Natural killer cell (primary cell): ENCODE measurements around the gene AUTS2. TPM values are rescaled to one million over a fixed set of nuclear protein-coding genes. Genes with fewer than 3 reads are reported as not detected.

Source experiments
- ATAC-seq, 3 donors: fragments of 150-1000 bp in 2 of 3; fragments of 200-7000 bp in 1 of 3; cut with Tn5 transposase; 1 replicate in 1 of 3; 2 replicates in 2 of 3; pipeline ENCODE4 v1.10.0; 2021; ENCODE audit warnings: mild to moderate bottlenecking in 2 of 3, moderate library complexity in 2 of 3
- DNase-seq, 2 donors: peaks; one replicate each; pipeline versions ENCODE4 v3.0.0 to v3.0.0-alpha.2; 2013 to 2021; ENCODE audit warnings: mixed read lengths in 1 of 2
- H3K27ac ChIP-seq: one replicate; pipeline ENCODE4 v1.5.1; 2013; ENCODE audit warnings: mild to moderate bottlenecking, low read length
- H3K27me3 ChIP-seq: one replicate; pipeline ENCODE4 v1.6.1; 2013; ENCODE audit warnings: low read length; ENCODE audit not compliant: control insufficient read depth, insufficient read depth
- H3K36me3 ChIP-seq: one replicate; pipeline ENCODE4 v1.6.1; 2013; ENCODE audit warnings: low read length; ENCODE audit not compliant: control insufficient read depth, insufficient read depth
- H3K4me1 ChIP-seq: one replicate; pipeline ENCODE4 v1.6.1; 2013; ENCODE audit warnings: low read length; ENCODE audit not compliant: control insufficient read depth, insufficient read depth
- H3K4me3 ChIP-seq: one replicate; pipeline ENCODE4 v1.5.1; 2013; ENCODE audit warnings: low read length
- H3K9me3 ChIP-seq: one replicate; pipeline ENCODE4 v1.6.1; 2013; ENCODE audit warnings: low read length; ENCODE audit not compliant: control insufficient read depth, insufficient read depth
- H3K27ac Mint-ChIP-seq, 2 donors: one replicate each; pipeline ENCODE4 v1.8.0; 2022; ENCODE audit warnings: mild to moderate bottlenecking in 2 of 2, mixed read lengths in 2 of 2, moderate library complexity in 1 of 2
- H3K27me3 Mint-ChIP-seq, 2 donors: one replicate each; pipeline ENCODE4 v1.8.0; 2022; ENCODE audit warnings: low read depth in 2 of 2, mixed read lengths in 2 of 2
- H3K36me3 Mint-ChIP-seq: one replicate; pipeline ENCODE4 v1.8.0; 2022; ENCODE audit warnings: mixed read lengths
- H3K4me1 Mint-ChIP-seq, 2 donors: one replicate each; pipeline ENCODE4 v1.8.0; 2022; ENCODE audit warnings: mixed read lengths in 2 of 2
- H3K4me3 Mint-ChIP-seq: one replicate; pipeline ENCODE4 v1.8.0; 2022; ENCODE audit warnings: mild to moderate bottlenecking, moderate library complexity, mixed read lengths
- H3K9me3 Mint-ChIP-seq, 2 donors: one replicate each; pipeline ENCODE4 v1.8.0; 2022; ENCODE audit warnings: mixed read lengths in 2 of 2
- CTCF ChIP-seq: fragments of 200-600 bp; IDR thresholded peaks from one replicate; pipeline ENCODE4 v1.8.0; 2022; ENCODE audit warnings: antibody characterized with exemption
- WGBS: methylation state at CpG from one replicate; pipeline ENCODE4 v1.1.7; 2013; ENCODE audit warnings: missing lambda C conversion rate; ENCODE audit not compliant: insufficient coverage; 5-methylcytosine and 5-hydroxymethylcytosine counted together
- intact Hi-C: fragments of 100-400 bp; cut with micrococcal nuclease; formaldehyde crosslinking; loops from one replicate; pipeline ENCODE4 v1.14.2; 2022
- total RNA-seq, 4 donors: library from RNA; stranded (reverse); fragments of 120-200 nt in 1 of 4; gene quantifications; one replicate each; pipeline versions ENCODE4 v1.2.3 to v1.2.4, GENCODE V29; 2013 to 2022

AUTS2 gene
- total RNA-seq, 3 donors from 2014 or later (not counting 1 experiment from before 2014, with no cell fraction given) = 147 to 197 (median 155) TPM

GRCh38 chr7:69903410-69903809 lies 305.1 kb downstream of the AUTS2 start:
- H3K9me3 Mint-ChIP-seq = no peaks in the 10 kb centered on the region
- H3K36me3 ChIP-seq = no peaks in the 10 kb centered on the region
- H3K9me3 ChIP-seq = no peaks in the 10 kb centered on the region
- no peaks in the 10 kb centered on the region for H3K36me3 Mint-ChIP-seq
- no peaks in the 10 kb centered on the region for H3K27me3 ChIP-seq
- H3K4me1 ChIP-seq = peaks cover 15% of the 10 kb centered on the region
- no peak for ATAC-seq
- peaks cover 24 to 38% of the 10 kb centered on the region in 2 donors for H3K4me1 Mint-ChIP-seq
- no peak overlapping the region for H3K27ac ChIP-seq
- DNase-seq = no peak
- H3K27ac Mint-ChIP-seq = no peak overlapping the region
- H3K4me3 Mint-ChIP-seq = no peak overlapping the region
- intact Hi-C loops = no loop called here
- H3K4me3 ChIP-seq = no peak overlapping the region
- no peak for TF ChIP-seq CTCF
- H3K27me3 Mint-ChIP-seq = no peaks in the 10 kb centered on the region

DNA sequence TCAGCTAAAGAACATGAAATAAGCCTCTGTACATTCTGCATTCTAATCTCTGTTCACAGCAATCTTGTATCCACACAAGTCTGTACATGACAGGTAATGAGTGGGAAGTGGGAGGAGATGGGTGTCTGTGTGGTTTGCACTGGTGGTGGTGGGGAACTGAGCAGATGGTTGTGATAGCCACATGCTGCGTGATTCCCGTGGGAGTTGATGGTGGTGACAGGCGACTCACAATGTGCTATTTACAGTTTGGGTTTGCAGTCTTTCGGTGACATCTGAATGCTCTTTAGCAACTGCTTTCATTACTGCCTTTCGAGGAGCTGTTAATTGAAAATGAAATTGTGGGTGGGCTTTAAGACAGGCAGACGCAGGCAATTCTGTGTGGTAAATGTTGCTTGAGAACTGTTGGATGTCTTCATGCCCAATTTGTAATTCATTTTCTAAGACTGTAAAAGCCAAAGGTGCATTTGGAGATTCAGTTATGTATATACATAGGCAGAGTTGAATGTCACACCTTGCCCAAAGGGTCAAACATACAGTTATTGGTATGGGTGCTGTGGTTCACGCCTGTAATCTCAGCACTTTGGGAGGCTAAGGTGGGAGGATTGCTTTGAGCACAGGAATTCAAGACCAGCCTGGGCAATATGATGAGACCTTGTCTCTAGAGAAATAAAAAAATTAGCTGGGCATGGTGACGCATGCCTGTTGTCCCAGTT lies 308.2 kb downstream of the AUTS2 start:
- TF ChIP-seq CTCF = no peak
- Histone ChIP-seq H3K9me3 (peaks cover 2% of the 10 kb centered on the region), H3K27ac (no peak overlapping the region), H3K4me1 (peaks cover 17% of the 10 kb centered on the region), H3K36me3 (no peaks in the 10 kb centered on the region), H3K4me3 (no peak overlapping the region), H3K27me3 (no peaks in the 10 kb centered on the region)
- H3K4me3 Mint-ChIP-seq = peak overlapping the region; percentile 59
- no peaks in the 10 kb centered on the region for H3K27me3 Mint-ChIP-seq
- intact Hi-C loops = no loop called here
- WGBS = 25% methylated on average over 8 of the region's 8 CpGs
- peak; percentile 47 to 77 (median 67) for ATAC-seq
- no peak for DNase-seq
- peak overlapping the region; percentile 7 to 77 for H3K27ac Mint-ChIP-seq
- no peaks in the 10 kb centered on the region for H3K9me3 Mint-ChIP-seq
- H3K4me1 Mint-ChIP-seq = peaks cover 27 to 42% of the 10 kb centered on the region in 2 donors
- H3K36me3 Mint-ChIP-seq = no peaks in the 10 kb centered on the region

- Histone ChIP-seq H3K27ac (no peak overlapping the region), H3K9me3 (peaks cover 6% of the 10 kb centered on the region), H3K36me3 (no peaks in the 10 kb centered on the region), H3K4me1 (peaks cover 17% of the 10 kb centered on the region), H3K27me3 (no peaks in the 10 kb centered on the region), H3K4me3 (no peak overlapping the region)
- no peak overlapping the region for H3K27ac Mint-ChIP-seq
- DNase-seq (no peak), ATAC-seq (no peak)
- no peaks in the 10 kb centered on the region for H3K9me3 Mint-ChIP-seq
- H3K27me3 Mint-ChIP-seq = no peaks in the 10 kb centered on the region
- peaks cover 27 to 42% of the 10 kb centered on the region in 2 donors for H3K4me1 Mint-ChIP-seq
- H3K4me3 Mint-ChIP-seq = no peak overlapping the region
- no peaks in the 10 kb centered on the region for H3K36me3 Mint-ChIP-seq
- intact Hi-C loops = no loop called here
- TF ChIP-seq CTCF = no peak
Observed at GRCh38 chr7:69907720-69908119, 309.4 kb downstream of the AUTS2 start.

DNA sequence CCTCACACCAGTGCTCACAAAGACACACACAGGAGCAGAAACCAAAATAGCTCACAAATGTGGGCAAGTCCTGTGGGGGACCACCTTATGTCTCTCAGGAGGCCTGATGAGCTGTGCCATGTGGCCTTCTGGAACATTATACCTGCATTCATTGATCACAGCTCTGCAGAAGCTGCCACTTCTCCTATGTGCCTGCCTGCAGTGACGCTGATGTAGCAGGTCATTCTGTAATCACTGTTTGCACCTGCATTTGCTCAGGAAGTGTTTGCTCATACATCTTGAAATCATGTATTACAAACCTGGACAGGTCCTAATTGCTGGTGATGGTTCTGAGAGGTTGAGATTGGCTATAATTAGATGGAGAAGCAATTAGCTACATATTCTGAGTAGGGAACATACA lies 310.2 kb downstream of the AUTS2 start:
- DNase-seq = no peak
- Mint-ChIP-seq H3K4me1 (peaks cover 27 to 42% of the 10 kb centered on the region in 2 donors), H3K27ac (no peak overlapping the region), H3K4me3 (no peak overlapping the region), H3K27me3 (no peaks in the 10 kb centered on the region), H3K9me3 (no peaks in the 10 kb centered on the region), H3K36me3 (no peaks in the 10 kb centered on the region)
- 86% methylated on average over 1 of the region's 1 CpG for WGBS
- no peaks in the 10 kb centered on the region for H3K27me3 ChIP-seq
- peaks cover 17% of the 10 kb centered on the region for H3K4me1 ChIP-seq
- H3K36me3 ChIP-seq = no peaks in the 10 kb centered on the region
- H3K9me3 ChIP-seq = peaks cover 6% of the 10 kb centered on the region
- H3K4me3 ChIP-seq = no peak overlapping the region
- no peak overlapping the region for H3K27ac ChIP-seq
- ATAC-seq = no peak
- intact Hi-C loops = no loop called here
- no peak for TF ChIP-seq CTCF
